Activated CD8-positive, alpha-beta memory T cell treated with anti-CD3 and anti-CD28 coated beads, Interleukin-2, amount 50 U/mL, for 1 hour (primary cell): ENCODE measurements around the gene MECP2.
"Not testable (repeated sequence)": the region's sequence is repeated elsewhere in the genome, so short reads cannot be mapped to it uniquely, and the experiment has no call there.

ENCODE experiments used
- DNase-seq: peaks from one replicate; pipeline ENCODE4 v3.0.0-alpha.2; 2020; ENCODE audit errors: extremely low read depth

Gene MECP2

GRCh38 chrX:154017766-154018517 lies 79.6 kb downstream of the MECP2 start:
- no peak for DNase-seq

GRCh38 chrX:154016366-154017076 lies 81.0 kb downstream of the MECP2 start:
- DNase-seq, result no peak

GRCh38 chrX:154015581-154016264 lies 81.8 kb downstream of the MECP2 start:
- DNase-seq, result no peak

GRCh38 chrX:154014429-154015380 lies 82.8 kb downstream of the MECP2 start:
- no peak for DNase-seq

DNA sequence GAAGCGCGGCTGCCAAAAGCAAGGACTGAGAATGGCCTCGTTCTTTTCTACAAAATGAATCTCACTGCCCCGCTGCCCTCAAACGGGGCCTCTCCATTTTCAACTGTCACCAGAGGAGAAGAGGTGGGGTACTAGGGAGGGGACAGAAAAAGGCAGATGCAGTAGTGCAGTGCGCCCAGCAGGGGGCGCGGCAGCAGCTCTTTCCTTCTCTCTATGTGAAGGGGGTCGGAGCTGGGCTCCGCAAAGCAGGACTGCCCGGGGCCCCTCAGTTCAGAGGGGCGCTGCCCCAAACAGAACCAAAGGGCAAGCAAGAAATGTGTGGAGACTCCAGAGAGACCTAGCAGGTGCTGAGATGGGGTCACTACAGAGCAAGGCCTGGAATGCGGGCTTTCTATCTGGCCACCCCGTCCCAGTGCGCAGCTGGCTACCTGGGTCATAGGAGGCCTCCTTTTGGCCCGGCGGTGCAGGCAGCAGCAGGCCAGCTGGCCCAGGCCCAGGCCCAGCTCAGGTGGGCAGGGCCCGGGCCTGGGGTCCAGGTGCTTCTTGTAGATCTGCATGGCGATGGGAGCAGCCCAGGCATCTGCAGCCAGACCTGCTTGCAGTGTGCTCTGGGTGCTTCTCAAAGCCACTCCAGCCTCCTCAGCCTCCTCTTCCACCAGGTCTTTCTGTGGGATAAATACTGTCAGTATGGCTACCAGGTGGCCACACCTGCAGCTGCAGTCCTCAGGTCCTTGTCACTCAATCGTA lies 83.7 kb downstream of the MECP2 start:
- no peak for DNase-seq

GRCh38 chrX:154013001-154013421 lies 84.5 kb downstream of the MECP2 start:
- DNase-seq, result no peak

DNA sequence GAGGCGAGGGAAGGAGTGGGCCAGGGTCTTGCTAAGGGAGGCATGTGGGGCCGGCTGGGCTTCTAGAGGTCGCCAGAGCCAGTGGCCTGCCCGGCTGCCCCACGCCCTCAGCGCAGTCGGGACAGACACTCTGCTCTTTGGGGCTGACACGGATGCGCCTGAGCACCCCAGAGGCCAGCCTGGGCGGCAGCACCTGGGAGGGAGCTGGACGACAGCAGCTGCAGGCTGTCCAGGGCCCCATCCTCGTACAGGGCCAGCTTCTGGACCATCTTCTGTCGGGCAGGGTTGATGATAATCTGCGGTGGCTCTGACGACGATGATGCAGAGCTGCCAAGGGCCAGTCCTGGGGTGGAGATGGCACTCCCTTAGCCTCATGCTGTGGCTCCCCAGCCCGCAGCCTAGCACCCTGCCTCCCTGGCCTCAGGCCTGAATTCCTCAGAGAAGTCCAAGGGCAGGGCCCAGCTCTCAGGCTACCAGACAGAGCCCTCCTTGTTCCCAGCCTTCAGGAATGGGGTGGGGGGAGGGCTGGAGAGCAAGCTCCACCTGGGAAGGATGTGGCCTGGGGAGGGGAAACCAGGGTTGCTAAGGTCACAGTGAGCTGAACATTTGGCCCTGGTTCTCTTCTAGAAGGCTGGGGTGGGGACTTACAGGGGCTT lies 85.1 kb downstream of the MECP2 start:
- DNase-seq, result no peak

GRCh38 chrX:154011376-154012335 lies 85.9 kb downstream of the MECP2 start:
- no peak for DNase-seq

DNA sequence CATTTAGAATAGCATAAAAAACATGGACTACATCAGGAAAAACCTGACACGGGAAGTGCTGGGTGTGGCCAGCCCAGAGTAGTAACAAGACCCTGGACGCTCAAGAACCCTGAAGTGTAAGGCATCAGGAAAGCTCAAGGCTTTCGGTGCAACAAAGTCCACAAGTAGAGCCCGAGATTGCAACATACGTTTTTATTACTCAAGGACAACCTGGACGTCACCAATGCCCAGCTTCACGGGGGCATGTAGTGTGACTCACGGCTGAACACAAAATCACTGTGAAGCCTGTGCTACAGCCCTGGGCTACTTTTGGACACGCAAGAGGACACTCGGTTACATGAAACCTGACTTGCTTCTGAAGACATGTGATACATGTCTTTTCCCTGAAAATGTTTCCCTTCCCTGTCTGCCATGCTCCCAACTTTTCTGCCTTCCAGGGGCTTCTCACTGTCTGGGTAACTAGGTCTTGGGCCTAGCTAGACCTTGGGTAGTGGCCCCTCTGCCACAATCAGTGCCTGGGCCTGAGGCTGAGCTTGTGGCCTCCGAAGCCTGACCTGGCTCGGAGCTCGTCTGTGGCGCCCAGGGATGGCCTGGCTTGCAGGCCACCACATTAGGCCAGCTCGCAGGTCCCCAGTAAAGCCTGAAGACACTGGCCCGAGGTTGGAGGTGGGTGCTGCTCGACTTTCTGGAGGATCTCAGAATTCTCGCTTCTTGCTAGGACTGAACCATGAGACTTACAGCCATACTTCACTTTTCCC lies 87.0 kb downstream of the MECP2 start:
- no peak for DNase-seq

DNA sequence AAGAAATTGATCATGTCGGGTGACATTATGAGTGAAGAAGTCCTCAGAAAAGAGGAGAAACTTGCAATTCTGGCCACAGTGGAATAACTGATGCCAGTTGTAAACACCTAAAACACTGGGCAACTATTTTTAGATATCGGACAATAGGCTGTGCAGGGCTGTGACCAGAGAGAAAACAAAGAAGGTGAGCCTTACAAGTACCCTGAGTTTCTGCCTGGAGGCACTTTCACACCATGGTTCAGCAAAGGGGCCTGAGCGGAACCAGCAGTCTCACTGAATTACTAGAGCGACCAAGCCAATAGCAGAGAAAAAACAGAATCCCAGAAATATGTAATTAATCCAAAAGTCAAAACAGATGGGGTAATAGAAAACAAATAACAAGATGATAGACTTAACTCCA lies 89.0 kb downstream of the MECP2 start:
- no peak for DNase-seq

- DNase-seq, result no peak
Measured at GRCh38 chrX:154006947-154007346, 90.6 kb downstream of the MECP2 start.

DNA sequence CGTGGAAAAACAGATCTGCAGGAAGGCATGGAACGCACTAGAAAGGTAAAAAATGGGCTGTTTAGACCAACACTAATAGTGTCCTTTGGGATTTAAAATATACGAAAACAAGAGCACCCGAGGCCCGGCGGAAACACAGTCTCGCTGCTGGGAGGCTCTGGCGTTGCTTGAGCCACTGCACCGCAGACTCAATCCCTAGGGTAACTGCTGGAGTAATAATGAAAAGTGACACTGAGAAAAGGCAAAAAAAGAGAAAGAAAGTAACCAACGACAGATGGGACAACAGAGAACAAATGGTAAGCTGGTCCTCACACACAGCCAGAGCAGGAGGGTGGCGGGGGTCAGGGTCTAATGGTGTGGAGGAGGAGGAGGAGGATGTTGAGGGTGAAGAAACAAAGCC lies 93.2 kb downstream of the MECP2 start:
- DNase-seq, result no peak

- DNase-seq, result no peak
Measured at GRCh38 chrX:154002215-154002719, 95.2 kb downstream of the MECP2 start.

GRCh38 chrX:154000051-154000450 lies 97.5 kb downstream of the MECP2 start:
- no peak for DNase-seq

GRCh38 chrX:153999359-154000037 lies 98.0 kb downstream of the MECP2 start:
- no peak for DNase-seq

- DNase-seq, result no peak
Measured at GRCh38 chrX:153995504-153995903, 102.0 kb downstream of the MECP2 start.

DNA sequence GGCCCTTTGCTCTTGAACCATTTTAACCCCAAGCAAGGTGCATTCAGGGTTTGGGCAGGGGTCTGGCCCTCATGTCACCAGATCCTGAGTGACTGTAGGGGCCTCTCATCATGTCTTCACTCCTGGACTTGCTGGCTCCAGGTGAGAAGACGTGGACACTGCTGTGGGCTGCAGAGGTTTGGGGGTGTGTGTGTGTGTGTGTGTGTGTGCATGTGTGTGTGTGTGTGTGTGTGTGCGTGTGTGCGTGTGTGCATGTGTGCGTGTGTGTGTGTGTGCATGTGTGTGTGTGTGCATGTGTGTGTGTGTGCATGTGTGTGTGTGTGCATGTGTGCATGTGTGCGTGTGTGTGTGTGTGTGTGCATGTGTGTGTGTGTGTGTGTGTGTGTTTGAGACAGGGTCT lies 103.1 kb downstream of the MECP2 start:
- not testable (repeated sequence) for DNase-seq

- no peak for DNase-seq
Measured at GRCh38 chrX:153993978-153994377, 103.5 kb downstream of the MECP2 start.
